K562 (cell line): ENCODE results near the gene TRIM27.

Experiments used
- CTCF ChIP-seq, 3 experiments: IDR thresholded peaks in 2 of 3; conservative IDR thresholded peaks in 1 of 3; 2 replicates each; pipeline ENCODE4 v1.5.1; 2011 to 2012; ENCODE audit warnings: low read length in 3 of 3, mild to moderate bottlenecking in 3 of 3, control low read depth in 2 of 3, improper control_type of control experiment in 1 of 3, inconsistent platforms in 1 of 3, low read depth in 1 of 3, mixed read lengths in 1 of 3, moderate library complexity in 1 of 3; ENCODE audit not compliant: insufficient read depth in 2 of 3
- ETV5 ChIP-seq: sonication (generic); formaldehyde crosslinking; IDR thresholded peaks from 2 replicates; pipeline ENCODE4 v1.4.0; 2020; ENCODE audit warnings: low read depth, mild to moderate bottlenecking, missing genetic modification reagents
- EZH2 ChIP-seq: IDR thresholded peaks from 2 replicates; pipeline ENCODE4 v1.6.1; 2012; ENCODE audit warnings: low read depth, mild to moderate bottlenecking, inconsistent platforms, low read length, borderline replicate concordance
- ZNF274 ChIP-seq: IDR thresholded peaks from 2 replicates; pipeline ENCODE4 v1.6.1; 2011; ENCODE audit warnings: low read depth, mild to moderate bottlenecking, low read length, moderate library complexity, borderline replicate concordance
- TF ChIP-seq, protein P1 (sequence below): sonication (generic); formaldehyde crosslinking; IDR thresholded peaks from 2 replicates; pipeline ENCODE4 v1.8.1; 2023; ENCODE audit warnings: mild to moderate bottlenecking, missing genetic modification reagents

DNA sequence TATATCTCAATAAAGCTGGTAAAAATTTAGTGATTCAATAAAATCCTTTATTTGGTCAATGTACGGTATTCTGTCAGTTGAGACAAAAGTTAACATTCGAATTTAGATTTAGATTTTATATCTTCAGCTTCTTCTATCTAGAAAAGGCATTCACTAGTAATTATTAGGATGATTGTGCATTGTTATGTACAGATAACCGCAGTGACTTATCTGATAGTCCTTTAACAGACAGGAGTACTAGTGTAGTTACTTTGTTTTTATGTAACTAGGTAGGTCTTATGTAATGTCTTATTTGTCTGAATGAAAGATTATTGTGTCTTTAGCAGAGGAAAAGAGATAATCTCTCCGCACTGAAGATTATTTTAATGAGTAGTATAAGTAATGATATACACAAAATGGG, 31.3 kb downstream of the TRIM27 start:
- TF ChIP-seq CTCF (IDR thresholded peaks at IDR 0.05 in 2 of 3, conservative IDR thresholded peaks at IDR 0.05 in 1 of 3; ENCODE audit: insufficient read depth in 2 of 3, low read depth in 1 of 3, low read length in 3 of 3) (no peak), ZNF274 (no peak), EZH2 (no peak), ETV5 (CRISPR knock-in tag) (no peak)
- TF ChIP-seq, protein P1, sequence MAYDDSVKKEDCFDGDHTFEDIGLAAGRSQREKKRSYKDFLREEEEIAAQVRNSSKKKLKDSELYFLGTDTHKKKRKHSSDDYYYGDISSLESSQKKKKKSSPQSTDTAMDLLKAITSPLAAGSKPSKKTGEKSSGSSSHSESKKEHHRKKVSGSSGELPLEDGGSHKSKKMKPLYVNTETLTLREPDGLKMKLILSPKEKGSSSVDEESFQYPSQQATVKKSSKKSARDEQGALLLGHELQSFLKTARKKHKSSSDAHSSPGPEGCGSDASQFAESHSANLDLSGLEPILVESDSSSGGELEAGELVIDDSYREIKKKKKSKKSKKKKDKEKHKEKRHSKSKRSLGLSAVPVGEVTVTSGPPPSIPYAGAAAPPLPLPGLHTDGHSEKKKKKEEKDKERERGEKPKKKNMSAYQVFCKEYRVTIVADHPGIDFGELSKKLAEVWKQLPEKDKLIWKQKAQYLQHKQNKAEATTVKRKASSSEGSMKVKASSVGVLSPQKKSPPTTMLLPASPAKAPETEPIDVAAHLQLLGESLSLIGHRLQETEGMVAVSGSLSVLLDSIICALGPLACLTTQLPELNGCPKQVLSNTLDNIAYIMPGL (CRISPR knock-in tag) = no peak
